ENCODE results near the gene RANGAP1.

The RANGAP1 gene

DNA sequence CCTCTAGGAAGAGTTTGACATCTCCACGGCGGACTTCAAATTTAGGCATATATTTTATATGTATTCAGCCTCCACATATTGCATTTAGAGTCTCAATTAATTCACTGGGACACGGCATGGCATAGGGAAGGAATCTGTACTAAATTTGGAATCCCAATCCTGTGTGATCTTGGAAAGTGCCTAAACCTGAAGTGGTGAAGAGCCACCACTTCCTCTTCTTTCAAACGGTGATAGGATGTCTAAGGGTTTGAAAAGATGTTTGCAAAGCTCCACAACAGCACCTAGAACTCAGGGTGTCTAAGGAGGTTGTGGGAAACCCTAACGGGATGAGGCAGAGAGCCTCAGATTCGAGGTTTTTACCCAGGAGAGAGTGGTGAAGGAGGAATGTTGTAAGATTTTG lies 81.9 kb downstream of the RANGAP1 start:
- TF ChIP-seq, protein P1, sequence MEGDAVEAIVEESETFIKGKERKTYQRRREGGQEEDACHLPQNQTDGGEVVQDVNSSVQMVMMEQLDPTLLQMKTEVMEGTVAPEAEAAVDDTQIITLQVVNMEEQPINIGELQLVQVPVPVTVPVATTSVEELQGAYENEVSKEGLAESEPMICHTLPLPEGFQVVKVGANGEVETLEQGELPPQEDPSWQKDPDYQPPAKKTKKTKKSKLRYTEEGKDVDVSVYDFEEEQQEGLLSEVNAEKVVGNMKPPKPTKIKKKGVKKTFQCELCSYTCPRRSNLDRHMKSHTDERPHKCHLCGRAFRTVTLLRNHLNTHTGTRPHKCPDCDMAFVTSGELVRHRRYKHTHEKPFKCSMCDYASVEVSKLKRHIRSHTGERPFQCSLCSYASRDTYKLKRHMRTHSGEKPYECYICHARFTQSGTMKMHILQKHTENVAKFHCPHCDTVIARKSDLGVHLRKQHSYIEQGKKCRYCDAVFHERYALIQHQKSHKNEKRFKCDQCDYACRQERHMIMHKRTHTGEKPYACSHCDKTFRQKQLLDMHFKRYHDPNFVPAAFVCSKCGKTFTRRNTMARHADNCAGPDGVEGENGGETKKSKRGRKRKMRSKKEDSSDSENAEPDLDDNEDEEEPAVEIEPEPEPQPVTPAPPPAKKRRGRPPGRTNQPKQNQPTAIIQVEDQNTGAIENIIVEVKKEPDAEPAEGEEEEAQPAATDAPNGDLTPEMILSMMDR (IDR thresholded peaks at IDR 0.05), result no peak

DNA sequence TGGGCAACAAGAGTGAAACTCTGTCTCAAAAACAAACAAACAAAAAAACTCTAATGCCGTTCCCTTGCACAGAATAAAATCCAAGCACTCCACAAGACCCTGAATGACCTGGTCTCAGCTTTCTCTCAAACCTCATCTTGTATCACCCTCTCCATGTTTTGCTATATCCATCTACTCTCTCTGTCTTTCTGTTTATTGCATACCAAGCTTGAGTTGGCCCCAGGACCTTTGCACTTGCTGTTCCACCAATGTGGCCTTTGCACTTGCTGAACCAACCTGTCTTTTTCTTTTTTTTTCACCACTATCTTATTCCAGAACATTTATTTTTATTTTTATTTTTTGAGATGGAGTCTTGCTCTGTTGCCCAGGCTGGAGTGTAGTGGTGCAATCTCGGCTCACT lies 82.9 kb downstream of the RANGAP1 start:
- TF ChIP-seq, protein P1 (IDR thresholded peaks at IDR 0.05), result no peak

DNA sequence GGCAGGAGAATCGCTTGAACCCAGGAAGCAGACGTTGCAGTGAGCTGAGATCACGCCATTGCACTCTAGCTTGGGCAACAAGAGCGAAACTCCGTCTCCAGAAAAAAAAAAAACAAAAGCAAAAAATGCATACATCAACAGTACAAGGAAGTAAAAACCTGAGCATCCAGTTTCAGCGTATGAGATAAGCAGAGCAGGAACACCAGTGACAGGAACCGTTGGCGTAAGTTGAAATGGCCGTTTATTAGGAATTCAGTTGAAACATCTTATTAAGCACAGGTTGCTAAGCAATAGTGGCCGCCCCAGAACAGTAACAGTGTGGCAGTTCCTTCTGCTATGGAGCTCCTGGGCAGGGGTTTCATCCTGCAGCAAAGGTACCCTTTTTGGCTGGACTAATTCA lies 84.8 kb downstream of the RANGAP1 start:
- TF ChIP-seq, protein P1 (IDR thresholded peaks at IDR 0.05), result no peak

DNA sequence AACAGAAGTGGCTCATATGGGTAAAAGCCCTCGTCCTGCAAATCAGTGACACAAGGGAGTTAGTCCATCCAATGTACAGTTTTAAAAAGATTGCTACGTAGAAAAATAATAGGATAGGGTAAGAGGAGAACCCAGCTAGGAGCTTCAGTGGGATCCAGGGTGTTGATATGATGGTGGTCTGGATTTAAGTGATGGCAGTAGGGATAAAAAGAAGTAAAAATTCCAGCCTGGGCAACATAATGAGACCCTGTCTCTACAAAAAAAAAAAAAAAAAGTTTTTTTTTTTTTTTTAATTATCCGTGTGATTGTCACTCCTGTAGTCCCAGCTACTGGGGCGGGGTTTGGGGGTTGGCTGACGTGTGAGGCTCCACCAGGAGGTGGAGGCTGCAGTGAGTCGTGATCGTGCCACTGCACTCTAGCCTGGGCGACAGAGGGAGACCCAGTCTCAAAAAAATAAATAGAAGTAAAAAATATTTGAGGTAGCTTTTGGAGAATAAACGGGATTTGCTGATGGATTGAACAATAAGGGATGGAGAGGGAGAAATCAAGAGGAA lies 87.9 kb downstream of the RANGAP1 start:
- TF ChIP-seq, protein P1 (IDR thresholded peaks at IDR 0.05), result no peak

DNA sequence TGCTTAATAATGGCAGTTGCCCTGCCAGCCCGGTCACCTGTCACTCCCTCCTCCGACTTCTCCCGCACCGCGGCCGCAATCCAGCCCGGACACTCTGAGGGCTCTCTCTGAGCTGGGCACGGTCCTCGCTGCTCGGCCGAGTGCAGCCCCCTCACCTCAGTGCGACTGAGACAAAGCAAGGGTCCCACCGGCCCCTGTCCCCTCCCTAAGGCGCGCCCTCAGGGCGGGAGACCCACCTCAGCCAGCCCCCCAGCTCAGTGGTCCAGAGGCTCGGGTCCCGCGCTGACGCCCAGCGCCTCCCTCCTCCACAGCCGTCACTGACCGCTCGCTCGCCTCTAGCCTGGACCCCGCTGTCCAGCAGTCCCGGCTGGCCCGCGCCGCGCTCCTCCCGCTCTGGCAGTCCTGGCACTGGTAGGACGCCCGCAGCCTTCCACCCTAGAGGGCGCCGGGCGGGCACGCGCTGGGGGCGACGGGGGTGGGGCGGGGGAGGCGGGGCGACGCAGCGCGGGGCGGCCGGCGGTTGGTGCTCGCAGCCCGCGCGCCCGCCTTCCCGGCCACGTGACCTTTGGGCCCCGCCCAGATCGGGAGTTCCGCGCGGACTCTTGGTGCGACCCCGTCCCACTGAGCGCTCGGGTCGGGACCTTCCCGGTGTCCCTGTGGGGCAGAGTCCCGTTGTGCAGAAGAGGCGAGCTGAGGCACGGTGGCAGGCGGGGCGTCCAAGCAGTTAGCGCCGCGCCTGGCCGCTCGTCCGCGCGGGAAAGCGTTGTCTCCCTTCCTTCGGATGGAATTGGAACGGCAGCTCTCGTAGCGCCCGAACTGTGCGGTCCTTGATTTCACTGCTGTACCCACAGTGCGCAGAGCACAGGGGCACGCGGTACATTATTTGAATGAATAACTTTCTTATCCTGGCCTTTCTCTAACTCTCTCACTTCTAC lies 88.7 kb downstream of the RANGAP1 start:
- TF ChIP-seq, protein P1 (IDR thresholded peaks at IDR 0.05), result peak; percentile 26; the same call in 1 of the 2 replicates

Measured in LNCAP (cell line).